Activated naive CD8-positive, alpha-beta T cell (primary cell): ENCODE data around the gene ATL3.

ENCODE experiments used
- H3K27ac Mint-ChIP-seq: one replicate; pipeline ENCODE4 v1.8.0; 2021; ENCODE audit warnings: mixed read lengths
- H3K27me3 Mint-ChIP-seq: one replicate; pipeline ENCODE4 v1.8.0; 2021; ENCODE audit warnings: mixed read lengths
- H3K36me3 Mint-ChIP-seq: one replicate; pipeline ENCODE4 v1.8.0; 2021; ENCODE audit warnings: mixed read lengths
- H3K4me1 Mint-ChIP-seq: one replicate; pipeline ENCODE4 v1.8.0; 2021; ENCODE audit warnings: low read depth, mixed read lengths
- H3K4me3 Mint-ChIP-seq: one replicate; pipeline ENCODE4 v1.8.0; 2021; ENCODE audit warnings: mild to moderate bottlenecking, mixed read lengths
- H3K9me3 Mint-ChIP-seq: one replicate; pipeline ENCODE4 v1.8.0; 2021; ENCODE audit warnings: low read depth, mixed read lengths

ATL3 gene, protein sequence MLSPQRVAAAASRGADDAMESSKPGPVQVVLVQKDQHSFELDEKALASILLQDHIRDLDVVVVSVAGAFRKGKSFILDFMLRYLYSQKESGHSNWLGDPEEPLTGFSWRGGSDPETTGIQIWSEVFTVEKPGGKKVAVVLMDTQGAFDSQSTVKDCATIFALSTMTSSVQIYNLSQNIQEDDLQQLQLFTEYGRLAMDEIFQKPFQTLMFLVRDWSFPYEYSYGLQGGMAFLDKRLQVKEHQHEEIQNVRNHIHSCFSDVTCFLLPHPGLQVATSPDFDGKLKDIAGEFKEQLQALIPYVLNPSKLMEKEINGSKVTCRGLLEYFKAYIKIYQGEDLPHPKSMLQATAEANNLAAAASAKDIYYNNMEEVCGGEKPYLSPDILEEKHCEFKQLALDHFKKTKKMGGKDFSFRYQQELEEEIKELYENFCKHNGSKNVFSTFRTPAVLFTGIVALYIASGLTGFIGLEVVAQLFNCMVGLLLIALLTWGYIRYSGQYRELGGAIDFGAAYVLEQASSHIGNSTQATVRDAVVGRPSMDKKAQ

DNA sequence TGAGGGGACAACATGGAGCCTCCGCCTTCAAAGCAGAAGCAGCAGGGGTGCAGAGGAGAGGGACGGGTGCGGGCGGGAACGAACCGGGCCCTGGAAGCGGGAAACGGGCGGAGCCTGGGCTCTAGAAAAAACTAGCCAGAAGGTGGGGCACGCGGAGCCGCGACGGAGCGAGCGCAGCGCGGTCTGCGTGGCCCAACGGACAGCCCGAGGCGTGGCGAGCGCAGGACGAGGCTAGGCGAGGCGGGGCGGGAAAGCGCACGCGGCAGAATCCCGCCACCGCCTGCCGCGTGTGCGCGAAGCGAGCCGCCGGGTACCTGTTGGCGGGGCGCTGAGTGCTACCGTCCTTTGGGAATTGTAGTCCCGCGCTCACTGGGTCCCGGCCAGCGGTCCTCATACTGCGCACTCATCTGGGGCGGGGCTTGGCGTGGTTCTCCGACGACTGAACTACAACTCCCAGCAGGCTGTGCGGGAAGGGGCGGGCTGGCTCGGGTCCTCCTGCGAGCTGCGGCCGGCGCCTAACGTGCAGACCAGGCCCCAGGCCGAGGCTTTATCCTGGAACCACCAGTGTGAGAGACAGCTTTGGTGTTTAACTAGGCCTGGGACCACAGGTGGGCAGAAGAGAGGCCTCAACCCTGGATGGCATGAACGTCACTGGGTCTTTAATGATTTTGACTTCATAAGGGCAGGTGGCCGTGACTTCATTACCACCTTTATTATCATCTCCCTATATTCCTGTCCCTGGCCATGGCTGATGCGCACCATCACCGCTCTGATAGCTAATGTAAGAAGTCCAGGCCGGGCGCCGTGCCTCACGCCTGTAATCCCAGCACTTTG is at the start of gene ATL3:
ATL3 (minus strand) TSS at position 55 of the 834 bp plus-strand sequence; CDS start at position 14, 41 bp downstream.
- H3K27me3 Mint-ChIP-seq = no peaks in the 10 kb centered on the region
- H3K4me1 Mint-ChIP-seq = peaks cover 39% of the 10 kb centered on the region
- peak within 1 kb of the TSS; percentile 86 for H3K4me3 Mint-ChIP-seq
- peaks cover 3% of the 10 kb centered on the region for H3K36me3 Mint-ChIP-seq
- H3K9me3 Mint-ChIP-seq = no peaks in the 10 kb centered on the region
- H3K27ac Mint-ChIP-seq = peak within 1 kb of the TSS; percentile 83

GRCh38 chr11:63720611-63721010 is 49.4 kb upstream of the ATL3 start:
- Mint-ChIP-seq H3K9me3 (no peaks in the 10 kb centered on the region), H3K4me1 (no peaks in the 10 kb centered on the region), H3K27me3 (no peaks in the 10 kb centered on the region), H3K36me3 (peaks cover 3% of the 10 kb centered on the region), H3K27ac (no peak overlapping the region), H3K4me3 (no peak overlapping the region)

GRCh38 chr11:63719987-63720386 is 48.8 kb upstream of the ATL3 start:
- Mint-ChIP-seq H3K4me3 (no peak overlapping the region), H3K36me3 (peaks cover 3% of the 10 kb centered on the region), H3K27me3 (no peaks in the 10 kb centered on the region), H3K9me3 (no peaks in the 10 kb centered on the region), H3K4me1 (peaks cover under 1% of the 10 kb centered on the region), H3K27ac (no peak overlapping the region)

DNA sequence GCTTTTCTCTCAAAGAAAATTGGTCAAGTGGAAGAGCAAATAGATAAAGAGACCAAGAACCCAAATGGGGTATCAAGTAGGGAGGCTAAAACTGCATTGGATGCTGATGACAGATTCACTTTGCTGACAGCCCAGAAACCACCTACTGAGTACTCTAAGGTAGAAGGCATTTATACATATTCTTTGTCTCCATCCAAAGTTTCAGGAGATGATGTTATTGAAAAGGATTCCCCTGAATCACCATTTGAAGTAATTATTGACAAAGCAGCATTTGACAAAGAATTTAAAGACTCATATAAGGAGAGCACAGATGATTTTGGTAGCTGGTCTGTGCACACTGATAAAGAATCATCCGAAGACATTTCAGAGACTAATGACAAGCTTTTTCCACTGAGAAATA is 47.8 kb upstream of the ATL3 start:
- Mint-ChIP-seq H3K36me3 (peaks cover 3% of the 10 kb centered on the region), H3K4me3 (no peak overlapping the region), H3K4me1 (peaks cover 2% of the 10 kb centered on the region), H3K27me3 (no peaks in the 10 kb centered on the region), H3K27ac (no peak overlapping the region), H3K9me3 (no peaks in the 10 kb centered on the region)

GRCh38 chr11:63716046-63716445 is 44.9 kb upstream of the ATL3 start:
- H3K4me3 Mint-ChIP-seq = no peak overlapping the region
- H3K27ac Mint-ChIP-seq = no peak overlapping the region
- peaks cover 3% of the 10 kb centered on the region for H3K36me3 Mint-ChIP-seq
- H3K9me3 Mint-ChIP-seq = no peaks in the 10 kb centered on the region
- peaks cover 2% of the 10 kb centered on the region for H3K4me1 Mint-ChIP-seq
- H3K27me3 Mint-ChIP-seq = no peaks in the 10 kb centered on the region

DNA sequence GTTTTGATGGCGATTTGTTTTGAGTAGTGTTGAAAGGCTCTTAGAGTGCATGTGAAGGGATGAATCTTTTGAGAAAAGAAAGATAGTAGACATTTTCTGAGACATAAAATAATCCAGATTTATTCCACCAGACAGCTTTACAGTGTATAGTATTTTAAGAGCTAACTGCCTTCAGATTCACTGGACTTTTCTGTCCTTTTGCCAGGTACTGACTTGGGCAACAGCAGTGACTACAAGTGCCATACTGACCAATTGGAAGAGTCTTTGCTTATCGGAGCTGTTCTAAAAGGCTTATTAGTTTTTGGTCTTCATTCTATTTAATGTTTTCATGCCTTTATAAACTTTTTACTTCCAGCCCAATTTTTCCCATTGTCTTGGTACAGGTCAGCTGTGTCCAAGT is 42.6 kb upstream of the ATL3 start:
- H3K4me1 Mint-ChIP-seq = peaks cover 8% of the 10 kb centered on the region
- H3K27me3 Mint-ChIP-seq = no peaks in the 10 kb centered on the region
- no peaks in the 10 kb centered on the region for H3K36me3 Mint-ChIP-seq
- H3K27ac Mint-ChIP-seq = no peak overlapping the region
- no peak overlapping the region for H3K4me3 Mint-ChIP-seq
- H3K9me3 Mint-ChIP-seq = no peaks in the 10 kb centered on the region

- Mint-ChIP-seq H3K27ac (no peak overlapping the region), H3K4me1 (peaks cover 10% of the 10 kb centered on the region), H3K4me3 (no peak overlapping the region), H3K9me3 (no peaks in the 10 kb centered on the region), H3K27me3 (no peaks in the 10 kb centered on the region), H3K36me3 (no peaks in the 10 kb centered on the region)
These were observed 40.7 kb upstream of the ATL3 start for GRCh38 chr11:63711838-63712237.

DNA sequence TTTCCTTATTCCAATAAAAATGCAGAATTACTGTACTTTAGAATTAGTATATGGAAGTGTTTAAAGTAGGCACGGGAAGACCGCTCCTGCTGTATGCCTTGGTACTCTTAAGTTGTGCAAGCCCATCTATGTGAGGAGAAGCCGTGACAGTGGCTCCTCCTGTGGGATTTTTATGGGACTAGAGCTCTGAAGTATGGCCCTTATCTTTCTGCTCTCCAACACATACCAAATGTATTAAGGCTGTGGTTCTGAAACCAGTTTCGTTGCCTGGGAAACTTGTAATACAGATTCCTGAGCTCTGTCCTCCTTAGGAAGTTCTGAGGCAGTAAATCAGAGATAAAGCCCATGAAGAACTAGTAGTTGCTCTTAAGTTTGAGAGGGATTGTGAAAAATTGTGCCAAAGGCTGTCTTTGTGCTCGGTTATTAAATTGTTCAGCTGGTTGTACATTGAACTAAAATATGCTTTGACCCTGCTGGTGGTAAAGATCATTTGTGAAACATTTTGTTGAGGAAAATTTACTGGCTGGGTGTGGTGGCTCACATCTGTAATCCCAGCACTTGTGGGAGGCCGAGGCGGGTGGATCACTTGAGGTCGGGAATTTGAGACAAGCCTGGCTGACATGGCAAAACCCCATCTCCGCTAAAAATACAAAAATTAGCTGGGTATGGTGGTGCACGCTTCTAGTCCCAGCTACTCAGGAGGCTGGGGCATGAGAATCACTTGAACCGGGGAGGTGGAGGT is 39.5 kb upstream of the ATL3 start:
- H3K27ac Mint-ChIP-seq = no peak overlapping the region
- peaks cover 10% of the 10 kb centered on the region for H3K4me1 Mint-ChIP-seq
- no peaks in the 10 kb centered on the region for H3K9me3 Mint-ChIP-seq
- H3K4me3 Mint-ChIP-seq = no peak overlapping the region
- no peaks in the 10 kb centered on the region for H3K36me3 Mint-ChIP-seq
- H3K27me3 Mint-ChIP-seq = no peaks in the 10 kb centered on the region

DNA sequence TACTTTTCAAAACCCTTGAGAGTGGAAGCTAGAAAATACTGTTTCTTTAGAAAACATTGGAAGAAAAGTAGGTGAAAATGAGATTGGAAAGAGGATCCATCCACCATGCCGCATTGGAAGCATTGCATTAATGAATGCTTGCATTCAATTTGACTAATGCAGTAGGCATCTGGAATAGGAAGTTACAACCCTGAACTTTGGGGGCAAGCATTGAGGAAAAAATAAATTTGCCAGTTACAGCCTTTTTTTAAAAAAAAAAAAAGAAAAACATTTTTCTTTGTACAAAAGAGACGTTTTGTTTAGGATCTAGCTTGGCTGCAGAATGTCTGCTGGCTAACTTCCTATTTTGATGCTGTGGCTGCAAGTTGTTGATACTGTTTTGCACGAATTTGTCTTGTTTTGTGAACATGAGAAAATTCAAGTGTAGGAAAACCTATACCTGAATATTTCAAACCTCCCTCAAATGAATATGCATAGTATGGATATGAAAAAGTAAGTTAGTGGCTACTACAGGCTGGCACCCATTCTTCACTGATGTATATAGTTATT is 38.2 kb upstream of the ATL3 start:
- peaks cover 10% of the 10 kb centered on the region for H3K4me1 Mint-ChIP-seq
- no peaks in the 10 kb centered on the region for H3K27me3 Mint-ChIP-seq
- no peaks in the 10 kb centered on the region for H3K9me3 Mint-ChIP-seq
- H3K4me3 Mint-ChIP-seq = no peak overlapping the region
- peaks cover 2% of the 10 kb centered on the region for H3K36me3 Mint-ChIP-seq
- H3K27ac Mint-ChIP-seq = no peak overlapping the region

DNA sequence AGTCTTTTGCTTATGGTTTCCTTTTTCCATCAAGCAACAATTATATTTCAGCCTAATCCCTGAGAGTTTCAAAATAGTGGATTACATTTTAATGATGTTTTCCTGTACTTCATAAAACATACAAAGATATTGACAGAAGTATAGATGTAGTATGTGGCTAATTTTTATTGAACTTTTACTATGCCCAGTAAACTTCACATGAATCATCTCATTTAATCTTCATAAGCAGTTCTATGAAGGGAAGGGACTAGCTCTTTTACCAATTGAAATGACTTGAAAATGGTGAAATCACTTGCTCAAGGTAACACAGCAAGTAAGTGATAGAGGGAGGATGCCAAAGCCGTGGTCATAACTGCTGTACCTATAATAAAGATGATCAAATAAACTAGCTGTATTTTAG is 37.6 kb upstream of the ATL3 start:
- H3K27ac Mint-ChIP-seq = no peak overlapping the region

GRCh38 chr11:63705526-63705925 is 34.4 kb upstream of the ATL3 start:
- no peak overlapping the region for H3K27ac Mint-ChIP-seq

More for the DNA sequence above, 37.6 kb upstream of the ATL3 start:
- peaks cover 10% of the 10 kb centered on the region for H3K4me1 Mint-ChIP-seq
- no peaks in the 10 kb centered on the region for H3K27me3 Mint-ChIP-seq
- H3K36me3 Mint-ChIP-seq = peaks cover 2% of the 10 kb centered on the region
- H3K4me3 Mint-ChIP-seq = no peak overlapping the region
- no peaks in the 10 kb centered on the region for H3K9me3 Mint-ChIP-seq

GRCh38 chr11:63699896-63700295 is 28.7 kb upstream of the ATL3 start:
- Mint-ChIP-seq H3K27me3 (no peaks in the 10 kb centered on the region), H3K36me3 (peaks cover 4% of the 10 kb centered on the region), H3K4me1 (peaks cover 9% of the 10 kb centered on the region), H3K9me3 (no peaks in the 10 kb centered on the region), H3K4me3 (no peak overlapping the region), H3K27ac (no peak overlapping the region)

More at GRCh38 chr11:63705526-63705925, 34.4 kb upstream of the ATL3 start:
- H3K4me1 Mint-ChIP-seq = peaks cover 10% of the 10 kb centered on the region
- H3K9me3 Mint-ChIP-seq = no peaks in the 10 kb centered on the region
- no peaks in the 10 kb centered on the region for H3K27me3 Mint-ChIP-seq
- peaks cover 2% of the 10 kb centered on the region for H3K36me3 Mint-ChIP-seq
- no peak overlapping the region for H3K4me3 Mint-ChIP-seq

DNA sequence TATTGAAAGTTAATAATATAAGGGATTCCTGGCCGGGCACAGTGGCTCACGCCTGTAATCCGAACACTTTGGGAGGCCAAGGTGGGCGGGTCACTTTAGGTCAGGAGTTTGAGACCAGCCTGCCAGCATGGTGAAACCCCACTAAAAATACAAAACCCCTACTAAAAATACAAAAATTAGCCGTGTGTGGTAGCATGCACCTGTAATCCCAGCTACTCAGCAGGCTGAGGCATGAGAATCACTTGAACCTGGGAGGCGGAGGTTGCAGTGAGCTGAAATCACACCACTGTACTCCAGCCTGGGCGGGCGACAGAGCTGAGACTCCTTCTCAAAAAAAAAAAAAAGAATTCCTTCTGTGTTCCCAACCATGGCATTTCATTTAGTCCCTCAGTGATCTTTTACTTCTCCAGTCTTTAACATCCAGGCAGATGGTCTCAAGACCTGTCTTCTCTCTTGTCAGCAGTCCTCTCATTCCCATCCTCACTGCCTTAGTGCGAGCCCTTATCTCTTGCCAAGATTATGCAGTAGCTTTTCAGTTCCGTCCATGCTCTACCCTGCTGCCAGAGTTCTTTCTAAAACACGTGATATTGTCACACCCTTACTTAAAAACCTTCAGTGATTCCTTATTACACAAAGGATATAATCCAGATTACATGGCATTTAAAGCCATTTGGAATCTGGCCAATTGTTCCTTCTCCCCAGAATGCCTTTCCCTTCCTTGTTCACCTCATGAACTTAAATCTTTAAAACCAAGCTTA is 28.0 kb upstream of the ATL3 start:
- H3K4me3 Mint-ChIP-seq = no peak overlapping the region
- H3K4me1 Mint-ChIP-seq = peaks cover 7% of the 10 kb centered on the region
- no peaks in the 10 kb centered on the region for H3K27me3 Mint-ChIP-seq
- H3K27ac Mint-ChIP-seq = no peak overlapping the region
- peaks cover 2% of the 10 kb centered on the region for H3K36me3 Mint-ChIP-seq
- H3K9me3 Mint-ChIP-seq = no peaks in the 10 kb centered on the region

GRCh38 chr11:63694596-63694995 is 23.4 kb upstream of the ATL3 start:
- H3K27ac Mint-ChIP-seq = no peak overlapping the region
- no peaks in the 10 kb centered on the region for H3K36me3 Mint-ChIP-seq
- H3K9me3 Mint-ChIP-seq = no peaks in the 10 kb centered on the region
- H3K4me3 Mint-ChIP-seq = no peak overlapping the region
- H3K4me1 Mint-ChIP-seq = peaks cover 5% of the 10 kb centered on the region
- no peaks in the 10 kb centered on the region for H3K27me3 Mint-ChIP-seq
